HG02588 (cell line): ENCODE results near the gene LBHD2.

Source experiments
- ATAC-seq: cut with Tn5 transposase; IDR thresholded peaks from one replicate; pipeline ENCODE4 v1.9.1; 2021; ENCODE audit warnings: mild to moderate bottlenecking, moderate library complexity; ENCODE audit not compliant: unreplicated experiment

Gene LBHD2

GRCh38 chr14:103067231-103067954 lies 16.6 kb upstream of the LBHD2 start:
- no peak for ATAC-seq

DNA sequence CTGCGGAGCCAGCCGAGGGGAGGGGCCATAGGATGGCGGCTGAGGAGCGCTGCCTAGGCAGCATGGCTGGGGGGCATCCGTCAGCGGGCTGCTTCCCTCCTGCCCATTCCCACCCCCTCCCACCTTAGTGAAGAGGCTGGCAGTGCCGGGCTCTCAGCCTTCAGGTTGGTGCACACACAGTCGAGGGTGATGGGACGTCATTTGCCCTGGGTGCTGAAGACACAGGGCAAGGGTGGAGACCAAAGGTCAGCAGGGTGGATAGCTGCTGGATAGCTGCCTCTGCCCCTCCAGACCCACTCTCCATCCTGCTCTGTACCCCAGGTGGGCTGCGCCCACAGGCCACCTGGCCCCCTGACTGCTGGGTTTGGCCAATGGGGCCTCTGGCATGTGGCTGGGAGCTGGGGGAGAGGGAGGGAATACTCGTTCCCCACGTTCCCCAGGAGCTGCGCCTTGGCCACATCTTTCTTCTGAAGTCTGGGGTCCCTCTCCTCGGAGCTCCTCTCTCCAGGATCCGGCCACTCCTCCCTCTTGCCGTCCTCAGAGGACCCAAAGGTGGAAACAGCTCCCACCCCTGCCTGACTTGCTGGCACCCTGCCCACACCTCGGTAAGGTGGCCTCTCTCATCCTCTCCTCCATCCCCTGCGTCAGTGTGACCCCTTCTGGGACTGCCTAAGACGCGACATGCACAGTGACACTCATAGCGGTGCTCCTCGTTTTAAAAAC lies 15.5 kb upstream of the LBHD2 start:
- ATAC-seq, result no peak

DNA sequence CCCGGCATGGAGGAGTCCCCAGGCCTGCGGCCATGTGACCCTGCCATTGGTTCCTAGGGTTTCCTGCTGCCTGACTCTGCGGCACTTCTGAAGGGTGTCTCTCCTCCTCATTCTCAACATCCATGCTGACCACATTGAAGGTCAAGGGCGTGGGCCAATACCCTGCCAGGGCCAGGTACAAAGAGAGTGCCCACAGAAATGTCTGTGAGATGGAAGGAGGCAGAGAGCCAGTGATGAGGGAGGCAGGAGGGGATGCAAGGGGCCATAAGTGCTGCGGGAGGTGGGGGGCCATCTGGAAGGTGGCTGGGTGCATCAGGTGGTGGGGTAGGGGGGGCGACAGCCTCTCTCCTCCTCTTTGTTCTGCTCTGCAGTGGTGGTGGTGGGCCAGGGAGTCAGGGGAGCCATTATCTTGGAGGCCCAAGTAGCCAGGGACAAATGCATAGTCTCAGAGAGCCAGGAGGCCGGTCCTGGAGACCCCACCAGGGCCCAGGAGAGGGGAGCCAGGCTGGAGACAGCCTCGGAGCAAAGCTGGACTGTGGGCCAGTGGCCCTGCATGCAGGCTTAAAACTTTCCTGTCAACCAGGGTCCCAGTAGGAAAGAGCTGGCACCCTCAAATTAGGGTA lies 13.6 kb upstream of the LBHD2 start:
- no peak for ATAC-seq

DNA sequence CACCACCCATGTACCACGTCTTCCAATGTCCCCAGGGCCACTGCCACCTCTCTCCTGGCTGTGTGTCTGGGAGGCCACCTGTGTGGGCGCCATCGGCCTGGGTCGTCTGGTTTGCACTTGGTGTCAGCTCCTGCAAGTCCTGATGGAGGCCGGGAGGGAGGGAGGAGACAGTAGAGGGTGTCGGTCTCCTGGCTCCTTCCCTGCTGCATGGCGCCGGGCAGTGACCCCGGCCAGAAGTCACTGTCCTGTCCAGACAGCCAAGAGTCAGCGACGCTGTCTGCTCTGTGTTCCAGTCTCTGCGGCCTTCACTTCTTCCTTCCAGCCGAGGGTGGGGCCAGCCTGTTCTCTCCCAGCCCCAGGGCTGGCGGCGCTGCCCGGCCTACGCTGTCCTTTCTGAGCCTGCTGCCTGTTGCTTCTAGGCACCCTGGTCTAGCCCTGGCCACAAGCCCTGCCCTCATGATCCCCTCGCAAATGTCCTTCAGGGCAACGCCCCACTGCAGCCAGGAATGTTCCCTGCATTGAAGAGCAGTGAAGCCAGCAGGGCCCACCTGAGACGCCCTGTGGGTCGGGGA lies 13.0 kb upstream of the LBHD2 start:
- no peak for ATAC-seq

GRCh38 chr14:103071544-103072251 lies 12.3 kb upstream of the LBHD2 start:
- ATAC-seq, result no peak

DNA sequence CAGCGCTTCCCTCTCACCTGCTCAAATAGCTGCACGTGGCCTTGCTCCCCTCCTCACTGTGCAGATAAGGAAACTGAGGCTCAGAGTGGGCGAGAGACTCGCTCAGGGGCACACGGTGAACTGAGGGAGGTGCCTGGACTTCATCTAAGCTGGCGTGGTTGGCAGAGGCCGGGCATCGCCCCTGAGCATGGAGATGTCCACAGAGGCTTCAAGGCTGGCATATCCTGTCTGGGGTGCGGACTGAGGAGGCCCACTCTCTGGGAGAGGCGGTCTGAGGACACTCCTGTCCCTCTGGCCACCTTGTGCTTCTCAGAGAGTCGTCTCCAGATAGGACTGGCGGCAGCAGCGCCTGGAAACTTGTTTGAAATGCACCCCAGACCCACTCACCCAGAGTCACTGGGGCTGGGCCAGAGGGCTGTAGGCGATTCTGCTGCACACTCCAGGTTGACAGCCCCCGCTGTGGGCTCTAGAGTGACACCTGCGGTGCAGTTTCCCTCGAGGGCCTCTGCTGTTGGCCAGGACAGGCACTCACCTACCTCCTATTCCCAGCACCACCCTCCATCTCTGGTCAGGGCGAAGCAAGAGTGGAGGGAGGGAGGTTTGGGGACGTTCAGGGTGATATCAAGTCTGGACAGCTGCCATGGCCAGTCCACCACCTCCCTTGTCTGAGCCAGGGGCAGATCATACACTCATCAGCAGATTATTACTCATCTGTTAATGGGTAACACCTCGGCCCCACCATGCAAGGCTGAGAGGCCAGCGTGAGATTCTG lies 11.2 kb upstream of the LBHD2 start:
- ATAC-seq, result no peak

DNA sequence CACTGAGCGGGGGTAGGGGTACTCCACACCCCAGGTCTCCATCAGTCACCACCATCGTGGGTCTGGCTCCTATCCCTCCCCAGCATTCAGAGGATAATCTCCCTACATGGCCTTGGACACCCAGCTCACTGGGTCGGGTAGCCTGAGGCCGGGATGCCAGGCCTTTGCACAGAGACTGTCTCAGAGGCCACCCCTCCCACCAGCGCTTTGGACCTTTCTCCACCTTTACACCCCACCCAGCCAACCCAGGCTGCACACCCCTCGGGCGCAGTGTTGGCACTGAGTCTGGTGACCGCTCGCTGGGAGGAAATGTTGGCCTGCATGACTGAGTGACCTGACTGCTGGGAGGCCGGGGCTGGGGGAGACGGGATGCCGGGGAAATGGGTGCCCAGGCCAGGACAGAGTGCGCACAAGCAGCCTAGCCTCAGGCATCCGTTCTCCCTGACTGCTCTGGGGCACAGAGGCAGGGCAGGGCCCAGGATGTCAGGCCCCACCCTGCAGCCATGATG lies 10.6 kb upstream of the LBHD2 start:
- ATAC-seq, result no peak

- ATAC-seq, result no peak
Measured at GRCh38 chr14:103073876-103074728, 9.9 kb upstream of the LBHD2 start.

DNA sequence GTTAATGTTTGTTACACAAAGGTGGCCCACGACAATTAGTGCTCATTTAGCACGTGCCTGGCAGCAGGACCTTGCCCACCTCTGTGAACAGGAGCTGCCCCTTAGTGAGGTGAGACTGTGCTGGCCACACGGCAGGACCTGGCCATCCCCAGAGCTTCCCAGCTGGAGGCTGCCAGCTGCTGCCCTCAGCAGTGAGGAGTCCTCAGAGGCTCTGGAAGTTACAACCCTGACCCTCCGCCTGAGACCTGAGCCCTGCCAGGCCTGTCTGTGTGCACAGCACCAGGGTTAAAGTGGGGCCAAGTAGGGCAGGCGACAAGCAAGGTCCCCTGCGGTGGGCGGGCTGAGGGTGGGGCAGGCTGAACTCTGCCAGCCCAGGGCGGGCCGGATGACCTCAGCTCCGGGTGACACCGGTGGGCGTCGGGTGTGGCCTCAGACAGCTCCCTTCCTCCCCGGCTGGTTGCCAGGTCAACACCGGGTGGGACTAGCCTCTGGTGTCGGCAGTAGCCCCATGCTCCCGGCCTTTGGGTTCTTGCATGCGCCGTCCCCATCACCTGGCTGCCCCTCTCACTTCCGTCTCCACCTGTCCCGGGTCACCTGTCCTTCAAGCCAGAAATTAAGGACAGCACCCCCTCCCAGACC lies 9.2 kb upstream of the LBHD2 start:
- ATAC-seq, result no peak

- ATAC-seq, result no peak
Measured at GRCh38 chr14:103078420-103078749, 5.6 kb upstream of the LBHD2 start.

DNA sequence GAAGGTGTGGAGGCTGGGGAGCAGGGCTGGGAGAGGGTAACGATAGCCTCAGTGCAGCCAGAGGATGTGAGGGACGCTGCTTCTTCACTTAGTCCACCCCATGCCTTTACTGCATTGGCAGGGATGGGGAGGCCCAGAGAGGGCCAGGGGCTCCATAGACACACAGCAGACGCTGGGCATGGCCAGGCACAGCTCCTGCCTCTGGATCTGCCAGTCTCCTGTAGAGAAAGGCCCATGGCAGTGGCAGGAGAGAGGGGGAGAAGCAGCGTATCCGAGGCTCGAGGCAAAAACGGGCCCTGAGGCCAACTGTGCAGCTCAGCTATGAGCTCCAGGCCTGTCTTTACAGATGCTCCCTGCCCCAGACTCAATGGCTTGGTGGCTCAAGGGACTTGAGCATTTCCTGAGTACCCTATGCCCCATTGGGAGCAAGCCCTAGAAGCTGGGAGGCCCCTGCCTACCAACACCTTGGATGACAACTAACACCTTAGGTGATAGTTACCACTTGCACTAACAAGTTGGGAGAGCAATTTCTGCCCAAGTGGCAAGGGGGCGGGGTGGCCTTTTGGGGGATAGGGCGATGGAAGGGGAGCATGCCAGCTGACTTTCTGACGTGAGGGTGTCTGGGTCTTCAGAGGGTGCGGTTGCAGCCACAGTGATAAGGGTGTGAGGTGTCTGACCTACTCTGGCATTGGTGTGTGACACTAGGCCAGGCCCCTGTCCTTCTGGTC lies 5.0 kb upstream of the LBHD2 start:
- ATAC-seq, result no peak

- no peak for ATAC-seq
Measured at GRCh38 chr14:103081951-103082350, 2.1 kb upstream of the LBHD2 start.

DNA sequence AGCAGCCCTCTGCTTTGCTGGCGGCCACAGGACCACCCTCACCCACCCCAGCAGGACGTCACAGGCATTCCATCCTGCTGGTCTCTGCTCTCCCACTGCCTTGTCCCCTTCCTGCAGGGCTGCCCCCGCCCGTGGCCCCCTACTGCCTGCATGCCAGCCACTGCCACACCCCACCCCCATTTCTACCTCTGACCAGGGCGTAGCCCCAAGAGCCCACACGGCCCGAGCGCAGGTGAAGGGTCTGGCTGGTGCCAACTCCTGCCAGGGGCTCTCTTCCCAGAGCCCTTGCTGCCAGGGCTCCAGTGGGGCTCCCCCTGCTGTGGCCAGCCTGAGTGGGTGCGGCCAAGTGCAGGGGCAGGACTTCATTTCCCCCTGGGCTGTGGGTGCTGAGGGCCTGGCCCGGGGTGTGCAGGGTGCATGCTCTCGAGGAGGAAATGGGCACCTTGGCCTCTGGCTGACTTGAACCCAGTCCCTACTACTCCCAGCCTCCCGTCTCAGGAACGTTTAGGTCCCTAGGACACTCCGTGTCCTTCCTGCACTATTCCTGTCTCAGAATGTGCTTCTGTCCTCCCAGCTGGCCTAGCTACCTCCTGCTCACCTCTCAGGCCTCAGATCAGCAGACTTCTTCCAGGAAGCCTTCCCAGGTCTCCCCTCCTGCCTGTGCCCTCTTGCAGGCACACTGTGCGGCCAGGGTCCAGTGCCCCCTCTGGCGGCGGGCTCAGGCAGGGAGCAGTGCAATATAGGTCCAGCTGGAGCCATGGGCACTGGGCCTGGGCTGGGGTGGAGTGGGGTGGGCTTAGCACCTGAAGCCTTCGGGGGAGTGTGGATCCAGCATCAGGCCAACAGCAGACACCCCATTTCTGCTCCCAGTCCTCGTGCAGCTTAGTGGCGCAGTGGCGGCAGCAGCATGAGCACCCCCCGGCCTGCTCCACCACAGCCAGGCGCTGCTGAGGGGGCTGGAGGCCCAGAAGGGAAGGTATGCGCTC lies 1.4 kb downstream of the LBHD2 start:
- no peak for ATAC-seq

GRCh38 chr14:103086771-103087342 lies 2.8 kb downstream of the LBHD2 start:
- no peak for ATAC-seq

GRCh38 chr14:103087343-103087835 lies 3.4 kb downstream of the LBHD2 start:
- no peak for ATAC-seq

DNA sequence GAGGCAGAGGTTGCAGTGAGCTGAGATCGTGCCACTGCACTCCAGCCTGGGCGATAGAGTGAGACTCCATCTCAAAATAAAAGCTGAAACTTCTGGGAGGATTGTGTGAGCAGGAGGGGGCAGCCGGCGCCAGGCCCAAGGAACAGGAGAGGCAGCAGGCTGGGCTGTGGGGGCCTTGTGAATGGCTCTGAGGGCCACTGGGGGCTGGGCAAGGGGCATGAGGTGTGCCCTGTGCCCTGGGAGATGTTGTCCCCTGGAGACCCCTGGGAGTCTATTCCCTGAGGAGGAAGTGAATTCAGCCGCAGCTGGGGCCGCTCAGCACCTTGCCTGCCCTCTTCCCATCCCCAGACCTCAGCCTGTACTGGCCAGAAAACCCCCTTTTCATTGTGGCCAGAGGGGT lies 4.9 kb downstream of the LBHD2 start:
- ATAC-seq, result no peak
